H9 (cell line): ENCODE data around the gene TBL2. TPM values are rescaled to one million over a fixed set of nuclear protein-coding genes. Genes with fewer than 3 reads are reported as not detected.

Experiments
- DNase-seq: peaks from one replicate; pipeline ENCODE4 v3.0.0-alpha.2; 2017
- H2AFZ ChIP-seq: one replicate; pipeline ENCODE4 v1.6.1; 2013; ENCODE audit warnings: mild to moderate bottlenecking, low read length, control low read depth, moderate library complexity
- H2AK5ac ChIP-seq: 2 replicates; pipeline ENCODE4 v1.6.1; 2013; ENCODE audit warnings: low read length, control low read depth, mixed read lengths; ENCODE audit not compliant: insufficient read length
- H2BK120ac ChIP-seq: one replicate; pipeline ENCODE4 v1.6.1; 2013; ENCODE audit warnings: low read depth, mild to moderate bottlenecking, low read length, control low read depth, inconsistent platforms; ENCODE audit not compliant: poor library complexity, severe bottlenecking
- H2BK12ac ChIP-seq: 2 replicates; pipeline ENCODE4 v1.6.1; 2013; ENCODE audit warnings: low read length, control low read depth, mixed read lengths, low read depth; ENCODE audit not compliant: insufficient read length
- H2BK15ac ChIP-seq: 2 replicates; pipeline ENCODE4 v1.6.1; 2013; ENCODE audit warnings: low read depth, low read length, control low read depth
- H2BK20ac ChIP-seq: one replicate; pipeline ENCODE4 v1.6.1; 2013; ENCODE audit warnings: low read depth, mild to moderate bottlenecking, low read length, control low read depth, inconsistent platforms; ENCODE audit not compliant: poor library complexity, severe bottlenecking
- H2BK5ac ChIP-seq: 2 replicates; pipeline ENCODE4 v1.6.1; 2013; ENCODE audit warnings: low read length, control low read depth, mixed read lengths; ENCODE audit not compliant: insufficient read length
- H3K14ac ChIP-seq: 2 replicates; pipeline ENCODE4 v1.6.1; 2013; ENCODE audit warnings: low read length, control low read depth; ENCODE audit not compliant: insufficient read depth
- H3K18ac ChIP-seq: 2 replicates; pipeline ENCODE4 v1.6.1; 2013; ENCODE audit warnings: low read depth, mild to moderate bottlenecking, mixed read lengths, low read length, control low read depth; ENCODE audit not compliant: insufficient read length
- H3K23ac ChIP-seq: 2 replicates; pipeline ENCODE4 v1.6.1; 2013; ENCODE audit warnings: low read length, control low read depth, mixed read lengths, low read depth; ENCODE audit not compliant: insufficient read length
- H3K23me2 ChIP-seq: 2 replicates; pipeline ENCODE4 v1.6.1; 2013; ENCODE audit warnings: low read depth, mild to moderate bottlenecking, mixed read lengths, low read length, control low read depth; ENCODE audit not compliant: insufficient read length, poor library complexity, severe bottlenecking
- H3K27ac ChIP-seq: 2 replicates; pipeline ENCODE4 v1.5.1; 2013; ENCODE audit warnings: low read length, control low read depth, mixed read lengths, low read depth; ENCODE audit not compliant: insufficient read length
- H3K27me3 ChIP-seq: 2 replicates; pipeline ENCODE4 v1.6.1; 2013; ENCODE audit warnings: low read length, control low read depth, inconsistent platforms; ENCODE audit not compliant: insufficient read depth
- H3K4ac ChIP-seq: 2 replicates; pipeline ENCODE4 v1.6.1; 2013; ENCODE audit warnings: low read depth, mild to moderate bottlenecking, control low read depth, inconsistent platforms, low read length, moderate library complexity
- H3K4me1 ChIP-seq: 2 replicates; pipeline ENCODE4 v1.6.1; 2013; ENCODE audit warnings: low read length, control low read depth, inconsistent platforms; ENCODE audit not compliant: insufficient read depth
- H3K4me2 ChIP-seq: 2 replicates; pipeline ENCODE4 v1.6.1; 2013; ENCODE audit warnings: low read length, control low read depth, mixed read lengths; ENCODE audit not compliant: insufficient read length, insufficient read depth
- H3K56ac ChIP-seq: 2 replicates; pipeline ENCODE4 v1.6.1; 2013; ENCODE audit warnings: low read depth, mild to moderate bottlenecking, mixed read lengths, low read length, control low read depth; ENCODE audit not compliant: insufficient read length
- H3K79me1 ChIP-seq: 2 replicates; pipeline ENCODE4 v1.6.1; 2013; ENCODE audit warnings: low read depth, mild to moderate bottlenecking, moderate library complexity, low read length, control low read depth, inconsistent platforms; ENCODE audit not compliant: insufficient read depth, poor library complexity, severe bottlenecking
- H3K79me2 ChIP-seq: 2 replicates; pipeline ENCODE4 v1.6.1; 2013; ENCODE audit warnings: low read length, control low read depth, inconsistent platforms; ENCODE audit not compliant: insufficient read depth
- H3K9ac ChIP-seq: 2 replicates; pipeline ENCODE4 v1.6.1; 2013; ENCODE audit warnings: low read length, control low read depth, mixed read lengths; ENCODE audit not compliant: insufficient read length; ENCODE audit errors: extremely low read depth
- H3K9me3 ChIP-seq: one replicate; pipeline ENCODE4 v1.6.1; 2013; ENCODE audit warnings: low read depth, low read length, inconsistent platforms; ENCODE audit not compliant: control insufficient read depth
- H3T11ph ChIP-seq: one replicate; pipeline ENCODE4 v1.6.1; 2013; ENCODE audit warnings: mild to moderate bottlenecking, low read length, control low read depth, inconsistent platforms
- H4K20me1 ChIP-seq: one replicate; pipeline ENCODE4 v1.6.1; 2013; ENCODE audit not compliant: control insufficient read depth, insufficient read length, insufficient read depth
- H4K5ac ChIP-seq: 2 replicates; pipeline ENCODE4 v1.6.1; 2013; ENCODE audit warnings: low read depth, mild to moderate bottlenecking, mixed read lengths, low read length, control low read depth; ENCODE audit not compliant: insufficient read length
- H4K8ac ChIP-seq: replicated peaks from 2 replicates; pipeline ENCODE4 v1.6.1; 2013; ENCODE audit warnings: low read length, control low read depth, mixed read lengths, low read depth; ENCODE audit not compliant: insufficient read length
- H4K91ac ChIP-seq: 2 replicates; pipeline ENCODE4 v1.6.1; 2013; ENCODE audit warnings: low read depth, mild to moderate bottlenecking, moderate library complexity, mixed read lengths, low read length, control low read depth; ENCODE audit not compliant: insufficient read length
- H3K27ac Mint-ChIP-seq, 3 experiments: 2 replicates in 2 of 3; 3 replicates in 1 of 3; pipeline ENCODE4 v1.8.0; 2020 to 2021; ENCODE audit warnings: mixed read lengths in 3 of 3, mild to moderate bottlenecking in 1 of 3, moderate library complexity in 1 of 3
- H3K27me3 Mint-ChIP-seq: 2 replicates; pipeline ENCODE4 v1.8.0; 2021; ENCODE audit warnings: low read depth, mild to moderate bottlenecking, moderate library complexity, mixed read lengths
- H3K36me3 Mint-ChIP-seq, 3 experiments: 2 replicates in 2 of 3; 3 replicates in 1 of 3; pipeline ENCODE4 v1.8.0; 2020 to 2021; ENCODE audit warnings: low read depth in 3 of 3, mixed read lengths in 3 of 3; ENCODE audit not compliant: insufficient read depth in 1 of 3
- H3K4me1 Mint-ChIP-seq, 2 experiments: 2 replicates each; pipeline ENCODE4 v1.8.0; 2020; ENCODE audit warnings: mixed read lengths in 2 of 2
- H3K4me3 Mint-ChIP-seq, 2 experiments: 2 replicates in 1 of 2; 3 replicates in 1 of 2; pipeline ENCODE4 v1.8.0; 2020 to 2021; ENCODE audit warnings: mild to moderate bottlenecking in 2 of 2, mixed read lengths in 2 of 2, moderate library complexity in 1 of 2
- H3K9me3 Mint-ChIP-seq, 2 experiments: 2 replicates in 1 of 2; 3 replicates in 1 of 2; pipeline ENCODE4 v1.8.0; 2020; ENCODE audit warnings: mild to moderate bottlenecking in 2 of 2, mixed read lengths in 2 of 2, moderate library complexity in 1 of 2
- CTCF ChIP-seq: fragments of 200-600 bp; sonication (generic); conservative IDR thresholded peaks from 3 replicates; pipeline ENCODE4 v1.8.0; 2021; ENCODE audit warnings: antibody characterized with exemption, mild to moderate bottlenecking
- WGBS: extraction: QIAGEN DNeasy Blood & Tissue Kit; methylation state at CpG from one replicate; pipeline ENCODE4 v1.1.7; 2013; ENCODE audit warnings: missing lambda C conversion rate, low lambda C conversion rate, mixed read lengths; ENCODE audit not compliant: insufficient read length; ENCODE audit errors: extremely low coverage; 5-methylcytosine and 5-hydroxymethylcytosine counted together
- total RNA-seq: library from RNA; stranded (reverse); gene quantifications from 2 replicates; pipeline ENCODE4 v1.2.1, GENCODE V29; 2021

The TBL2 gene
- total RNA-seq, 1 experiment from 2014 or later, result 26.7 TPM

- H3K27me3 Mint-ChIP-seq, result peaks cover 7% of the 10 kb centered on the region
Measured at GRCh38 chr7:73573276-73573675, 5.1 kb downstream of the TBL2 start.

More at GRCh38 chr7:73573276-73573675, 5.1 kb downstream of the TBL2 start:
- Histone ChIP-seq H3K9ac (no peak overlapping the region), H3K9me3 (no peaks in the 10 kb centered on the region), H4K20me1 (no peaks in the 10 kb centered on the region), H3K23ac (no peak overlapping the region), H2AK5ac (no peak overlapping the region), H2BK15ac (no peak overlapping the region), H2AFZ (no peak overlapping the region), H2BK120ac (no peak overlapping the region), H3K23me2 (peaks cover 4% of the 10 kb centered on the region), H3K79me2 (no peaks in the 10 kb centered on the region), H3K4me1 (no peaks in the 10 kb centered on the region), H2BK5ac (no peak overlapping the region), H3K18ac (no peak overlapping the region), H3K14ac (no peak overlapping the region), H2BK12ac (no peak overlapping the region), H4K5ac (no peak overlapping the region), H3K4ac (no peak overlapping the region), H3K27me3 (no peaks in the 10 kb centered on the region), H2BK20ac (no peak overlapping the region), H4K91ac (no peak overlapping the region), H3T11ph (no peak overlapping the region), H3K56ac (no peak overlapping the region), H3K27ac (no peak overlapping the region), H3K4me2 (no peak overlapping the region), H3K79me1 (no peaks in the 10 kb centered on the region), H4K8ac (no peak overlapping the region)
- no CpG with 5 or more reads among the region's 9 CpGs for WGBS
- Mint-ChIP-seq H3K9me3 (no peaks in the 10 kb centered on the region), H3K36me3 (peaks cover 31 to 67% (median 63%) of the 10 kb centered on the region in 3 experiments; a peak in 6 of 7 replicates), H3K27ac (no peak overlapping the region), H3K4me1 (peaks cover 8 to 13% of the 10 kb centered on the region in 2 experiments), H3K4me3 (no peak overlapping the region)
- no peak for TF ChIP-seq CTCF
- DNase-seq, result no peak
